HEK293T (cell line): ENCODE results near the gene MRPL27.
"Not testable (repeated sequence)": the region's sequence is repeated elsewhere in the genome, so short reads cannot be mapped to it uniquely, and the experiment has no call there.

Source experiments
- CTCF ChIA-PET: fragments of 350-600 bp; formaldehyde crosslinking; extraction: SDS; loops from one replicate; lab custom pipeline; 2021; ENCODE audit warnings: antibody characterized with exemption, inconsistent platforms; lab: Yijun Ruan, JAX
- POLR2A ChIA-PET: fragments of 350-600 bp; formaldehyde crosslinking; extraction: SDS; loops from one replicate; lab custom pipeline; 2020; ENCODE audit warnings: antibody characterized with exemption, inconsistent platforms; lab: Yijun Ruan, JAX
- DNase-seq: peaks from one replicate; pipeline ENCODE4 v3.0.0; 2012; ENCODE audit warnings: mixed read lengths; ENCODE audit errors: extremely low spot score
- ARNT ChIP-seq: fragments of 450-650 bp; IDR thresholded peaks from 2 replicates; pipeline ENCODE4 v1.6.1; 2017; ENCODE audit warnings: mild to moderate bottlenecking
- BHLHE40 ChIP-seq: fragments of 450-650 bp; IDR thresholded peaks from 2 replicates; pipeline ENCODE4 v1.6.1; 2016; ENCODE audit warnings: mild to moderate bottlenecking, moderate library complexity, borderline replicate concordance
- CTBP1 ChIP-seq: fragments of 450-650 bp; IDR thresholded peaks from 2 replicates; pipeline ENCODE4 v1.6.1; 2016; ENCODE audit warnings: borderline replicate concordance
- ELF4 ChIP-seq: fragments of 450-650 bp; IDR thresholded peaks from 2 replicates; pipeline ENCODE4 v1.6.1; 2017; ENCODE audit warnings: antibody characterized with exemption
- FOXA1 ChIP-seq: fragments of 450-650 bp; IDR thresholded peaks from 2 replicates; pipeline ENCODE4 v1.6.1; 2016; ENCODE audit warnings: mild to moderate bottlenecking
- FOXK2 ChIP-seq: fragments of 450-650 bp; IDR thresholded peaks from 2 replicates; pipeline ENCODE4 v1.6.1; 2016; ENCODE audit warnings: mild to moderate bottlenecking
- FOXM1 ChIP-seq: fragments of 450-650 bp; IDR thresholded peaks from 2 replicates; pipeline ENCODE4 v1.6.1; 2017; ENCODE audit warnings: mild to moderate bottlenecking, borderline replicate concordance
- HDGF ChIP-seq: fragments of 450-650 bp; IDR thresholded peaks from 2 replicates; pipeline ENCODE4 v1.6.1; 2017; ENCODE audit warnings: antibody characterized with exemption, borderline replicate concordance
- L3MBTL2 ChIP-seq: fragments of 450-650 bp; conservative IDR thresholded peaks from 2 replicates; pipeline ENCODE4 v1.6.1; 2016; ENCODE audit warnings: mild to moderate bottlenecking
- LEF1 ChIP-seq: fragments of 450-650 bp; IDR thresholded peaks from 2 replicates; pipeline ENCODE4 v1.6.1; 2017; ENCODE audit warnings: mild to moderate bottlenecking, borderline replicate concordance
- NFRKB ChIP-seq: fragments of 450-650 bp; IDR thresholded peaks from 2 replicates; pipeline ENCODE4 v1.6.1; 2016; ENCODE audit warnings: mild to moderate bottlenecking, moderate library complexity
- PKNOX1 ChIP-seq: fragments of 450-650 bp; IDR thresholded peaks from 2 replicates; pipeline ENCODE4 v1.6.1; 2016
- SP1 ChIP-seq: fragments of 450-650 bp; IDR thresholded peaks from 2 replicates; pipeline ENCODE4 v1.6.1; 2017
- SUZ12 ChIP-seq: fragments of 450-650 bp; IDR thresholded peaks from 2 replicates; pipeline ENCODE4 v1.6.1; 2016; ENCODE audit warnings: mild to moderate bottlenecking
- TARDBP ChIP-seq: fragments of 450-650 bp; IDR thresholded peaks from 2 replicates; pipeline ENCODE4 v1.6.1; 2016
- ZNF384 ChIP-seq: fragments of 450-650 bp; IDR thresholded peaks from 2 replicates; pipeline ENCODE4 v1.6.1; 2016

MRPL27 gene

GRCh38 chr17:50344731-50345365, 28.1 kb downstream of the MRPL27 start:
- TF ChIP-seq NFRKB (no peak), FOXK2 (no peak), SP1 (no peak), ELF4 (no peak), BHLHE40 (no peak), PKNOX1 (no peak), HDGF (no peak), L3MBTL2 (no peak), FOXA1 (no peak), ARNT (no peak)
- POLR2A ChIA-PET, result interaction anchor here (1.5 kb wide), 1 partner anchor 10 kb away, joined by 4 read pairs; no protein-coding TSS in a partner anchor
- DNase-seq, result no peak
- CTCF ChIA-PET, result no interaction called here

DNA sequence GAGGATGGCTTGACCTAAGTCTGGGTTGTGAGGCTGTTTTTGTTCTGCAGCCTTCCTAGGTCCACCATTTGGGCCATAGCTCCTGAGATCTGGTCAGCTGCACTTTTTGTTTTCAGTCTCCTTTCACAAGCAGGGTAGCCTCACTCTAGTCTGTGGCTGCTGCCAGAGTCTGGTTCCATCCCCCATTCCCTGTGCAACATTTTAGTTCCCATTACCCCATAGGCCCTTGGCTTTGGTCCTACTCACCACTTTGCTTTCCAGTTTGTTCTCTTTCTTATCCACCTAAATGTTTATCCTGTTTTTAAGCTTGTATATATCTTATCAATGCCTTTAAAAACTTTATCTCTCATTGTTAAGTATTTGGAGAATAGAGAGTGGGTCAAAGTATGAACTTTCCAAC, 33.6 kb downstream of the MRPL27 start:
- CTCF ChIA-PET, result no interaction called here
- no peak for DNase-seq
- POLR2A ChIA-PET, result no interaction called here
- no peak for TF ChIP-seq TARDBP
- no peak for TF ChIP-seq PKNOX1
- no peak for TF ChIP-seq FOXK2
- TF ChIP-seq FOXA1, result no peak
- TF ChIP-seq CTBP1, result no peak
- no peak for TF ChIP-seq SP1

DNA sequence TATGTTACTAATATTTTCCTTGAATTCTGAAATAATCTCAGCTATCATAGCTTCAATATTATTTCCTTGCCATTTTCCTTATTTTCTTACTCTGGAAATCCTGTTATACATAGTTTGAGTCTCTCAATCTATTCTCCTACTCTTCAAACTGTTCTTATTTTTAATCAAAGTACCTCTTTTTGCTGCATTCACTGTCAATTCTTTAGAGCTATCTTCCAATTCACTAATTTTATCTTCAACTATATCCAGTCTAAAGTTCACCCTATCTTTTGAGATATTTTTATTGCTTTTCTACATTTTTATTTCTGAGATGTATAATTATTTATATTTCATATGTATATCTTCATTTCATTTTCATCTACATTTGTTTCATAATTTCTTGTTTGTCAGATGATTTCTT, 34.3 kb downstream of the MRPL27 start:
- TF ChIP-seq L3MBTL2 (no peak), HDGF (no peak), SP1 (no peak), FOXK2 (no peak), CTBP1 (no peak), TARDBP (no peak), ELF4 (no peak), NFRKB (no peak), FOXA1 (no peak), LEF1 (no peak), ZNF384 (no peak), PKNOX1 (no peak), BHLHE40 (no peak), SUZ12 (no peak), ARNT (no peak), FOXM1 (no peak)
- CTCF ChIA-PET, result no interaction called here
- POLR2A ChIA-PET, result no interaction called here
- DNase-seq, result no peak

DNA sequence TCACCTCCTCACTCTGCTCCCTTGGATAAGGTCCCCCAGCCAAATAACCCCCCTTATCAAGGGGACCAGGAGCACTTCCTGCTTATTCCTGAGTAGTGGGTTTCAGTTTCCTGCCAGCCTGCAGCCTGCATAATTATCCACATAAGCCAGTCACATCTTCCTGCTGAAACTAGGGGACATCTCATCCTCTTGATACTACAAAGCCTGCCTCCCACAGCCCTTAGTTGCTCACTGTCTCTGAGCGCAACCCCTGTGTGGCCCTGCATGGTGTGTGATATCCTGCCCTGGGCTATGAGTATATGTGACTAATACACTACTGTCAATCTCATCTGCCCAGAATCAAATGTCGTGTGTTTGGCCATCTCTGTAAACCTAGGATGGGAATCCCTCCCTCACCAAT, 35.0 kb downstream of the MRPL27 start:
- DNase-seq, result no peak
- POLR2A ChIA-PET, result no interaction called here
- TF ChIP-seq TARDBP (no peak), ARNT (no peak), ELF4 (no peak), BHLHE40 (no peak), FOXA1 (no peak), PKNOX1 (no peak), LEF1 (no peak), FOXK2 (no peak), ZNF384 (no peak), FOXM1 (no peak), L3MBTL2 (no peak), SP1 (no peak), SUZ12 (no peak), NFRKB (no peak), HDGF (no peak), CTBP1 (no peak)
- CTCF ChIA-PET, result no interaction called here

DNA sequence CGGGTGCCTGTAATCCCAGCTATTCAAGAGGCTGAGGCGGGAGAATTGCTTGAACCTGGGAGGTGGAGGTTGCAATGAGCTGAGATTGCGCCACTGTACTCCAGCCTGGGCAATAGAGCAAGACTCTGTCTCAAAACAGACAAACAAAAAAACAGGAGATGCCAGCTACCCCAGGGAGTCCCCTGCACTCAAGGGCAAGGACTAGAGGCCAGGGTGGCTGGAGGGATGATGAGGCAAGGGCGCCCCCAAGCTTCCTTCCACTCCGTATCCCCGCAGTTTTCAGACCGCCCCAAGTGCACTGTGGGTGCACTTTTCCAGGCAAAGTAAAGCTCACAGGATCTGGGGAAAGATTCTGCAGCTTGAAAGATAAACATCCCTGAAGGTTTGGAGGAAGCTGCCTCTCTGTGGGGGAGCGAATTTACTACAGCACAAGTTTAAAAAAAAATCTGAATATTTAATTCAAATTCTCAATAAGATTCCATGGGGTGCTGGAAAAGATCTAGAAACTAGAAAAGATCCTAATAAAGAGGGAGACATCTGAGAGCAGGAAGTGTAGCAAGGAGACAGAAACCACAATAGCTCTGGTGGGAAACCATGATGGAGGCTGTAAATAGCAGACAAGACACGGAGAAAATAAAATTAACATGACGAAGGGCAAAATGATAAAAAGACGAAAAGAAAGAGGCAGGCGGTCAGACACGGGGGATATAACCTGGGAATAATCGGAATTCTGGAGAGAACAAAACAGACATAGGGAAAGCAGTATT, 39.5 kb downstream of the MRPL27 start:
- CTCF ChIA-PET, result interaction anchor here (0.8 to 1.2 kb wide), 4 partner anchors 39 to 240 kb away, joined by 3 to 5 read pairs (median 3); no protein-coding TSS in a partner anchor
- POLR2A ChIA-PET, DNase-seq: not testable (repeated sequence)

GRCh38 chr17:50332196-50332595, 40.8 kb downstream of the MRPL27 start:
- DNase-seq, result no peak
- TF ChIP-seq CTBP1 (no peak), L3MBTL2 (no peak), PKNOX1 (no peak), SUZ12 (no peak), ELF4 (no peak), NFRKB (no peak), LEF1 (no peak), ZNF384 (no peak), FOXA1 (no peak), SP1 (no peak), BHLHE40 (no peak), FOXM1 (no peak), ARNT (no peak), FOXK2 (no peak), HDGF (no peak), TARDBP (no peak)
- ChIA-PET POLR2A (no interaction called here), CTCF (no interaction called here)
